K562 (cell line): Measurements from ENCODE around the gene SFSWAP. TPM values are rescaled to one million over a fixed set of nuclear protein-coding genes. Genes with fewer than 3 reads are reported as not detected.
A peak's percentile ranks its signal among the peaks of the same experiment; 100 is the strongest.
"Not testable (repeated sequence)": the region's sequence is repeated elsewhere in the genome, so short reads cannot be mapped to it uniquely, and the experiment has no call there.

Source experiments
- ATAC-seq: fragments of 200-7000 bp; cut with Tn5 transposase; 3 replicates; pipeline ENCODE4 v1.9.1; 2020; ENCODE audit warnings: moderate library complexity
- BruUV-seq: library from RNA; stranded (reverse); fragments of 400-500 nt; replicated peaks from 2 replicates; lab custom pipeline; 2021; lab: Mats Ljungman, UMichigan
- CTCF ChIA-PET: fragments of 300-600 bp; formaldehyde crosslinking; extraction: SDS; loops from one replicate; lab custom pipeline; 2021; ENCODE audit warnings: low intra/inter-chr PET ratio; lab: Yijun Ruan, JAX
- POLR2A ChIA-PET: fragments of 300-600, 350-650 bp; sonication (Branson Sonifier 250); formaldehyde crosslinking; extraction: SDS; loops from one replicate; lab custom pipeline; 2021; ENCODE audit warnings: antibody characterized with exemption, inconsistent platforms; lab: Yijun Ruan, JAX
- DNase-seq, 4 experiments: peaks; one replicate each; pipeline versions ENCODE4 v3.0.0 to v3.0.0-alpha.2; 2011 to 2018; ENCODE audit warnings: low spot score in 3 of 4, mixed read lengths in 3 of 4; ENCODE audit errors: extremely low read depth in 1 of 4
- FAIRE-seq: peaks from 2 replicates; lab custom pipeline; 2011; peaks lifted over from hg19 to GRCh38; lab: Jason Lieb, UNC
- H2AFZ ChIP-seq: 2 replicates; pipeline ENCODE4 v1.6.0; 2011; ENCODE audit warnings: low read depth, low read length, control low read depth, inconsistent platforms
- H3K27ac ChIP-seq: fragments of 200-600 bp; 3 replicates; pipeline ENCODE4 v1.8.0; 2011; ENCODE audit warnings: low read depth, mild to moderate bottlenecking, control low read depth, inconsistent platforms, low read length, moderate library complexity, mixed read lengths; ENCODE audit errors: extremely low read depth
- H3K27me3 ChIP-seq, 2 experiments: fragments of 300-600 bp in 1 of 2; 2 replicates in 1 of 2; 3 replicates in 1 of 2; pipeline versions ENCODE4 v1.6.0 to v1.8.0; 2011; ENCODE audit warnings: inconsistent platforms in 2 of 2, low read length in 2 of 2, mild to moderate bottlenecking in 1 of 2, mixed read lengths in 1 of 2, moderate library complexity in 1 of 2; ENCODE audit not compliant: control insufficient read depth in 2 of 2, insufficient read depth in 2 of 2
- H3K36me3 ChIP-seq: fragments of 300-600 bp; 3 replicates; pipeline ENCODE4 v1.8.0; 2011; ENCODE audit warnings: mild to moderate bottlenecking, low read length, inconsistent platforms; ENCODE audit not compliant: control insufficient read depth, insufficient read depth
- H3K4me1 ChIP-seq, 2 experiments: fragments of 200-600 bp in 1 of 2; replicated peaks in 1 of 2; 2 replicates in 1 of 2; 3 replicates in 1 of 2; pipeline versions ENCODE4 v1.5.1 to v1.8.0; 2011; ENCODE audit warnings: inconsistent platforms in 2 of 2, low read length in 2 of 2, mild to moderate bottlenecking in 1 of 2, mixed read lengths in 1 of 2, moderate library complexity in 1 of 2; ENCODE audit not compliant: control insufficient read depth in 2 of 2, insufficient read depth in 2 of 2
- H3K4me2 ChIP-seq: 2 replicates; pipeline ENCODE4 v1.6.1; 2011; ENCODE audit warnings: low read length, control low read depth, inconsistent platforms, mixed read lengths; ENCODE audit not compliant: insufficient read depth
- H3K4me3 ChIP-seq: fragments of 200-600 bp; sonication (generic), shearing (Covaris generic); 2 replicates; pipeline ENCODE4 v1.5.1; 2016; ENCODE audit warnings: control low read depth, inconsistent platforms
- H3K79me2 ChIP-seq: fragments of 200-600 bp; 3 replicates; pipeline ENCODE4 v1.8.0; 2011; ENCODE audit warnings: low read length, inconsistent platforms; ENCODE audit not compliant: control insufficient read depth, insufficient read depth
- H3K9ac ChIP-seq, 2 experiments: 2 replicates each; pipeline versions ENCODE4 v1.6.0 to v1.6.1; 2011; ENCODE audit warnings: low read depth in 2 of 2, low read length in 2 of 2, control low read depth in 1 of 2, inconsistent platforms in 1 of 2, mild to moderate bottlenecking in 1 of 2, mixed read lengths in 1 of 2; ENCODE audit not compliant: insufficient read depth in 1 of 2
- H3K9me1 ChIP-seq: one replicate; pipeline ENCODE4 v1.6.0; 2011; ENCODE audit warnings: inconsistent platforms, mild to moderate bottlenecking, low read length, moderate library complexity; ENCODE audit not compliant: control insufficient read depth, insufficient read depth
- H3K9me3 ChIP-seq: replicated peaks from 2 replicates; pipeline ENCODE4 v1.5.1; 2011; ENCODE audit warnings: low read depth, low read length, inconsistent platforms; ENCODE audit not compliant: control insufficient read depth, insufficient read depth
- H4K20me1 ChIP-seq: replicated peaks from 2 replicates; pipeline ENCODE4 v1.6.1; 2011; ENCODE audit warnings: low read length, inconsistent platforms, mixed read lengths; ENCODE audit not compliant: control insufficient read depth, insufficient read depth
- RAD51 ChIP-seq: fragments of 450-650 bp; IDR thresholded peaks from 2 replicates; pipeline ENCODE4 v1.7.1; 2016; ENCODE audit warnings: low read depth, mild to moderate bottlenecking, borderline replicate concordance
- TFE3 ChIP-seq: fragments of 450-650 bp; formaldehyde crosslinking; IDR thresholded peaks from 2 replicates; pipeline ENCODE4 v1.4.0; 2020; ENCODE audit warnings: mild to moderate bottlenecking, mixed read lengths
- ZNF512 ChIP-seq: IDR thresholded peaks from 2 replicates; pipeline ENCODE4 v1.6.1; 2016; ENCODE audit warnings: missing genetic modification characterization, missing compliant biosample characterization
- WGBS: fragments of 100-300 bp; shearing (Covaris generic); methylation state at CpG from one replicate; pipeline ENCODE4 v1.1.6; 2016; ENCODE audit warnings: low coverage, mixed read lengths; ENCODE audit not compliant: insufficient coverage; ENCODE audit errors: missing lambda C conversion rate; 5-methylcytosine and 5-hydroxymethylcytosine counted together
- in situ Hi-C: fragments of 300-500 bp; cut with MboI; formaldehyde crosslinking; loops from 4 replicates; pipeline ENCODE4 v1.15.0; 2018; ENCODE audit warnings: inconsistent platforms, mixed read lengths
- intact Hi-C: fragments of 100-400 bp; cut with micrococcal nuclease; formaldehyde crosslinking; loops from 2 replicates; pipeline ENCODE4 v1.14.2; 2022
- polyA plus RNA-seq, 8 experiments: library from polyadenylated mRNA; depleted of rRNA in 4 of 8; stranded (reverse) in 5 of 8; unstranded in 3 of 8; fragments of >200 nt; fragmentation: Nextera tagmentation in 2 of 8; fragmentation: Illumina TruSeq in 1 of 8; extraction: Ambion mirVana in 2 of 8; extraction: Trizol in 1 of 8; gene quantifications; 2 replicates each; pipeline versions ENCODE4 v1.2.1 to v1.2.3, GENCODE V29; 2011 to 2014; ENCODE audit warnings: inconsistent platforms in 1 of 8, missing spikeins in 1 of 8
- total RNA-seq, 7 experiments: library from RNA; depleted of rRNA in 6 of 7; stranded (reverse); fragments of >200 nt in 6 of 7; fragmentation: Illumina TruSeq in 2 of 7; extraction: Trizol in 2 of 7; gene quantifications; 2 replicates each; pipeline versions ENCODE4 v1.2.1 to v1.2.3, GENCODE V29; 2011 to 2021; ENCODE audit warnings: low replicate concordance in 1 of 7

Gene SFSWAP
- total and polyA plus RNA-seq, 9 of the 15 experiments (the other 6 are each of a cell fraction or from before 2014, with no cell fraction given): 2.4 to 60.4 (median 32.6) TPM

- FAIRE-seq: not testable (repeated sequence)
These were observed 31.1 kb upstream of the SFSWAP start for GRCh38 chr12:131679816-131680215.

GRCh38 chr12:131680392-131681256 is 30.3 kb upstream of the SFSWAP start:
- 37% methylated on average over 10 of the region's 18 CpGs for WGBS
- intact Hi-C loops, CTCF ChIA-PET, DNase-seq, H4K20me1 ChIP-seq, H2AFZ ChIP-seq, POLR2A ChIA-PET, H3K27ac ChIP-seq, H3K9ac ChIP-seq, H3K9me3 ChIP-seq, H3K36me3 ChIP-seq, H3K4me2 ChIP-seq, ATAC-seq, in situ Hi-C loops, H3K4me3 ChIP-seq, H3K9me1 ChIP-seq, BruUV-seq, FAIRE-seq, H3K79me2 ChIP-seq: not testable (repeated sequence)
- TF ChIP-seq RAD51 (peak; percentile 24; the same call in 1 of the 2 replicates), ZNF512 (tag) (peak; percentile 64), TFE3 (peak; percentile 60; the same call in 1 of the 2 replicates)
- Histone ChIP-seq H3K4me1 (peaks cover 7 to 37% of the 10 kb centered on the region in 2 experiments; a peak in 4 of 5 replicates), H3K27me3 (peaks cover 6 to 37% of the 10 kb centered on the region in 2 experiments)

More at GRCh38 chr12:131679816-131680215, 31.1 kb upstream of the SFSWAP start:
- 0% methylated on average over 1 of the region's 23 CpGs for WGBS
- CTCF ChIA-PET, H3K9ac ChIP-seq, POLR2A ChIA-PET, H3K4me3 ChIP-seq, H3K36me3 ChIP-seq, H3K9me1 ChIP-seq, H2AFZ ChIP-seq, H3K9me3 ChIP-seq, DNase-seq, H3K79me2 ChIP-seq, ATAC-seq, H3K4me2 ChIP-seq, H3K27ac ChIP-seq, H4K20me1 ChIP-seq, intact Hi-C loops, BruUV-seq: not testable (repeated sequence)
- H3K27me3 ChIP-seq: peaks cover 9 to 40% of the 10 kb centered on the region in 2 experiments
- peaks cover 7 to 37% of the 10 kb centered on the region in 2 experiments; a peak in 4 of 5 replicates for H3K4me1 ChIP-seq
- in situ Hi-C loops: loop anchor here (10.0 kb wide), 1 partner anchor 1605 kb away; no protein-coding TSS in a partner anchor
